Raji (cell line): ENCODE data around the gene IL1RN.

Experiments used
- POLR2A ChIP-seq: IDR thresholded peaks from 2 replicates; pipeline ENCODE4 v1.6.1; 2011; ENCODE audit warnings: low read depth, low read length, control low read depth; ENCODE audit not compliant: insufficient read depth

IL1RN gene, protein sequence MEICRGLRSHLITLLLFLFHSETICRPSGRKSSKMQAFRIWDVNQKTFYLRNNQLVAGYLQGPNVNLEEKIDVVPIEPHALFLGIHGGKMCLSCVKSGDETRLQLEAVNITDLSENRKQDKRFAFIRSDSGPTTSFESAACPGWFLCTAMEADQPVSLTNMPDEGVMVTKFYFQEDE

DNA sequence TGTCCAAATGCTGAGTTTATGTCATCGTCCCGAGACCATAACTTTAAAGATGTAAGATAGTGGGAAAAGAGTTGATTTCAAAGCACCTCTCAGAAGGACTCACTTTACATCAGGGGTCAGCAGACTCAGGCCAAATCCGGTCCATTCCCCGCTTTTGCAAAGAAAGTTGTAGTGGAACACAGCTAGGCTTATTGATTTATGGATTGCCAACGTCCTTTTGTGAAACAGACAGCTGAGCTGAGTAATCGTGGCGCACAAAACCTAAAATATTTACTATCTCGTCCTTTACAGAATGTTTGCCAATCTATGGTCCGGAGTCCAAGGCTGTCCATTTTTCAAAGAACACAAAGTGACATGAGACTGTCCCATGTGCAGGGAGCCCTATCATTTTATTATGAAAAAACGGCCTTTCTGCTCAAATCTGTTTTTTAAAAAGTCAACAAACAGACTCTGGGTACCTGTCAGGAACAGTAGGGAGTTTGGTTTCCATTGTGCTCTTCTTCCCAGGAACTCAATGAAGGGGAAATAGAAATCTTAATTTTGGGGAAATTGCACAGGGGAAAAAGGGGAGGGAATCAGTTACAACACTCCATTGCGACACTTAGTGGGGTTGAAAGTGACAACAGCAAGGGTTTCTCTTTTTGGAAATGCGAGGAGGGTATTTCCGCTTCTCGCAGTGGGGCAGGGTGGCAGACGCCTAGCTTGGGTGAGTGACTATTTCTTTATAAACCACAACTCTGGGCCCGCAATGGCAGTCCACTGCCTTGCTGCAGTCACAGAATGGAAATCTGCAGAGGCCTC lies at the start of gene IL1RN:
IL1RN (plus strand) TSS at position 754 of the 801 bp plus-strand sequence; CDS start at position 781, 27 bp downstream.
- TF ChIP-seq POLR2A = no peak

DNA sequence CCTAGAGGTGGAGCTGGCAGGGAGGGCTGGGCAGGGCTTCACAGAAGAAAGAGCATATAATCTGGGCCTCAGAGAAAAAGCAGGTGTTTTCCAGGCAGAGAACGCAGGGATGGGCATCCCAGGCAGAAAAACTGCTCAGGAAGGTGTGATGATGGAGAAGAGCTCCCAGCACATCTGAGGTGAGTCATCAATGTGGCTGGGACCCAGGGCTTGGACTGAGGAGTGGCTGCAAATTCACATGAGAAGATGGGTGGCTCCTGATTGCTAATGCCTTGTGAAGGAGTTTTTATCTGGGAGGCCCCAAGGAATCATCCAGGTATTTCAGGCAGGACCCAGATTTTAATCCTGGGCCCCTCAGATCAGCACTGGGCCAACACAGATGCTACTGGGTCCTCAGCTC lies 49.5 kb upstream of the IL1RN start:
- TF ChIP-seq POLR2A = no peak

DNA sequence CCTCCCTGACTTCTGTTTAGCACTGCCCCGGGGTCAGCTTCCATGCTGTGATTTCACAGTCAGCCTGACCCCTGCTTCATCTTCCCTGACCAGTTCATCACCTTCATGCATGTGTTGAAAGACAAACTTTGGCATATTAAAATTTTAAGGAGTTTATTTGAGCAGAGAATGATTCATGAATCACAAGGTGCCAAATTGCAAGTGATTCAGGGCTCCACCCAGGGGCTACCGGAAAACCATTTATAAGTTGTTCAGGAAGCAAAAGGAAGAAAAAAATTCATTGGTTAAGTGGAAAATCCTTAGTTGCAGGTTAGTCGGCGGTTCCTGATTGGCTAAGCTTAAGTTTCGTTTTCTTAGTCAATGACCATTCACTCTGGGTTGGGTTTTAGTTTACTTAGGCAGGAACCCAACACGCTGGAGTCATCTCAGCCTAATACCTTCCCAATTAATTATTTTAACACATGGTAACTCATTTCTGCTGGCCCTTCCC lies 49.0 kb upstream of the IL1RN start:
- TF ChIP-seq POLR2A = no peak

DNA sequence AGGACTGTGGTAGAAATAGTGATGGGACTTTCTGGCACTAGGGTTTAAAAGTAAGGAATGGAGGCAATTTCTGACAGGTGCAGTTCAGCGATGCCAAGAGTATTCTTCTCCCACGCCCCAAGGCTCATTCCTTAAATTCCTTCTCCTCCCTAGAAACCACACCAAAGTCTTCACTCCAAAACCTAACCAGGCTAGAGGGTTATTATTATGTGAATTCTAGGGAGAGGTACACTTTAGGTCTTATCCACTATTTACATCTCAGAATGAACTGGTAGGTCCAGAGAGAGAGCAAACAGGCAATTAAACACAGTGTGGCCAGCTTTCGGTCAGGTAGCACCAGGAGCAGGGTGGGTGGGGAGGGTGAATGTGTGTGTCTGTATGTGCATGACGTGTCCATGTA lies 48.3 kb upstream of the IL1RN start:
- TF ChIP-seq POLR2A = no peak

DNA sequence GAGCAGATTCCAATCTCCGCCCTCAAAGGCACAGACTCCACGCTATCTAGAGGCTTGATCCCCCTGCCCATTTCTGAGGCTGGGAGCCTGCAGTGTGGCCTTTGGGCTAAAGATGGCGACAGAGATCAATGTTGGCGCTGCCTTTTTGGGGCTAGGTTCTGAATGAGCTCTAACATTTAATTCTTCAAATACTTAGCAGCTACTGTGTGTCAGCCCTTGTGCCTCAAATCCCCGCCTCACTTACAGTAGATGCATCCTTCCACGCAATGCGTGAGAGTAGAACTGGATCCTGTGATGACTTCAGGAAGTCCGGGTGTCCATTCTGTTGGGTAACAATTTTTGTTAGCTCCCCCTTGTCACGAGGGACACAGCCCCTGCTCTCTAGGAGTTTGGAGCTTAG lies 47.3 kb upstream of the IL1RN start:
- no peak for TF ChIP-seq POLR2A

DNA sequence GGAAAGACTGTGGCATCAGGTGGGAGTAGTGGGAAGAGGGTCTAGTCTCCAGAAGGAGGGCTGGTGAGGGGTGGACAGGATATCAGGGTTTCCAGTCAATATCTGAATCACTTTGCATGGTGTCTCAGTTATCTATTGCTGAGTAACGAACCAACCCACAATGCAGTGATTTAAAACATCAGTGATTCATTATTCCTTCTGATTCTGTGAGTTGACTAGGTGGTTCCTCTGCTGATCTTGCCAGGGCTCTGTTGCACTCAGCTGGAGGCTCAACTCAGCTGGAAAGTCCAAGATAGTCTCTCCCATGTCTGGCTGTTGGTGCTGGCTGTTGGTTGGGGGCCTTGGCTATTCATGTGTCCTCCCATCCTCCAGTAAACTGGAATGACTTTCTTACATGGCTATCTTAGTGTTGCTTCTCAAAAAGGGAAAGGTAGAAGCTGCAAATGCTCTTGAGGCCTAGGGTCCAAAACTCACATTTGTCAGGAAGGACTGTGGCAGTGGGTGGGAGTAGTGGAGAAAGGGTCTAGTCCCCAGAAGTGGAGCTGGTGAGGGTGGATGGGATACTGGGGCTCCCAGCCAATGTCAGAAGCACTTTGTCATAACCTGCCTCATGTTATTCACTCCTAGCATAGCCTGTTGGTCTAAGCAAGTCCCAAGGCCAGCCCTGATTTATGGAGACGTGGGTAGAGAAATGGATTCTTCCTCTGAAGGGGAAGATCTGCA lies 45.7 kb upstream of the IL1RN start:
- no peak for TF ChIP-seq POLR2A

DNA sequence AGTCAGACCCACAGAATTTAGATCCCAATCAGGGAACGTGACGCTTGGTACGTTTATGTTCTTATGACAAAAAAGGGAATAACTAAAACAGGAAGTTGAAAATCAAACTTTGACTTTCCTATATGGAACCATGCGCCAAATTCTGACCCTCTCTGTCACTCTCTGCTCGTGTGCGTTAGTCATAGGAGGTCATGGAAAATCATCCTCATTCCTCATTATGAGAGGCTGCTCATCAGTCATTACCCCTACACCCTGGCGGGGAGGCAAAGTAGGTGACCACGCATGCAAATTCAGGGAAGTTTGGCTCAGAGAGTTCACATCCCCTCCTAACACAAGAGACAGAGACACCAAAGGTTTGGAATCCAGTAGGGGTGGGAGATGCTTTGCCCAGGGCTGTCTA lies 44.1 kb upstream of the IL1RN start:
- no peak for TF ChIP-seq POLR2A

DNA sequence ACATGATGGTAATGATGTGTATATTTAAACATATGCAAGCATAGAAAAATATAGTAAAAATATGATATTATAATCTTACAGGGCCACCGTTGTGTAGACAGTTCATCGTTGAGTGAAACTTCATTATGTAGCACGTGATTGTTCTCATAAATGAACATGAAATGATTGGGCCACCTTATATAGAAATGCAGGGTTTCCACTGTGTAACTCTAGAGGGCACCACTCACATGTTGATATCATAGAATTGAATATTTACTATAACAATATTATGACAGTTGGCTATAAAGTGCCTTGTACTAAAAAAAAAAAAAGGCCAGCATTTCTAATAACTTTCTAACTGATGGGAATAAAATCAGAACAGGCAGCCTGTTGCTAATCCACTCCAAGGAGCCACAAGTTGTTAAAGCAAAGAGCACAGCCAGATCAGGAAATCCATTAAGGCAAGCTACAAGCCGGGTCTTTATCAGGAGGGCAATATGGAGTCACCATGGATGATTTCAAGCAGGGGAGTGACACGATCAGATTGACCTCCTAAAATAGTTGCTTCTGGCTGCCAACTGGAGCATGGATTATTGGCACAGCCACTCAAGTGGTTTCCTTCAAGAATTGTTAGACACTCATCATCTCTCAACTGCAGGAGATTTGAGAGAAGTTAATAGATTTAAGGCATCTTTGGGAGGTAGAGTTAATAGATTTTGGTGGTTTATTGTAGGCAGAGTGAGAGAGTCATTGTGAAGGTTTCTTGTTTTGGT lies 43.0 kb upstream of the IL1RN start:
- no peak for TF ChIP-seq POLR2A

DNA sequence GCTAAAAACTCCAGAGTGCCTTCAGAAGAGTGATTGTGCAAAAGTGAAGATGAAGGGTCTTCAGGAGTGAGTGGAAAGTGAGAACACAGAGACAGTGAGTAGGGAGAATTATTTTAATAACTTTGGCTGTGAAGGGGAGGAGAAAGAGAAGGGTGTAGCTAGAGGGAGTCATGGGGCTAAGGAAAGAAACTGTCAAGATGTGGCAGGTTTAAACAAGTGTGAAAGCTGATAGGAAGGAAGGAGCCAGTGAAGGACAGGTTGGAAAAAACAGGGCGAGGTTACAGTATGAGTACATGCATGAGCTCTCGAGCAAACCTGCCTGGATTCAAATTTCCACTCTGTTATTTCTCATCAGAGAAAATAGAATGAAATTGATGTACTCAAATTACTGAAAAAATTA lies 41.9 kb upstream of the IL1RN start:
- no peak for TF ChIP-seq POLR2A

DNA sequence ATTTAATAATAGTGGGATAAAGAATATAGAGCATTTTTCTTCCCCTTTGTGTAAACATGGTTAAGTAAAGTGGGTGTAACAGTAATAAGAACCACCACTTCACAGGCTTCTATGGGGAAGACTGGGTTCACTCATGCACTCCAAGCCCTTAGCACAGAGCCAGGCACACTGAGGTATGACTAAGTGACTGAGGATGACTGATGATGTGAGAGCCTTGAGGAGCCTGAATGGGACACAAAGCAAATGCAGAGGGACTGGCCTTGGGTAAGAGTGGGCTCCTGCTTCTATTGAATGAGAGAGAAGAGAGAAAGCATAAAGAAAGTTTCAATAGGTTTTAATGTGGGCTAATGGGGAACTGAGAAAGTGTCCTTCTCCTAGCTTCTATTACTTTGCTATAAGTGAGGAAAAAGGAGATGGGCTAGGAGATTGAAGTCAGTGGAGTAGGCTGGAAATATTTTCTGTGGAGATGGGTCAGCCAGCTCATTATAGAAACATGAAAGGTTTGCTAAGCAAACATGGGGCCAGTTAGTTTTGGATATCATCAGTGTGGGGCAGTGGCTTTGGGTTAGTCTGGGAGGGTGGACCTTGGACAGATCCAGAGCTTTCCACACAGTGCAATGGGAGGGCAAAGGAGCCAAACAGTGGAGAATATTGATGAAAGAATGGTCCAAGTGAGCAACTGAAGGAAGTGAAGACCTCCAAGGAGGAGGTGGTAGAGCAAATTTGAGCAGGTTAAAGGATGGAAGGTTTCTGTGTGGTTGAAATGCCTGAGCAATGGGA lies 39.0 kb upstream of the IL1RN start:
- TF ChIP-seq POLR2A = no peak

DNA sequence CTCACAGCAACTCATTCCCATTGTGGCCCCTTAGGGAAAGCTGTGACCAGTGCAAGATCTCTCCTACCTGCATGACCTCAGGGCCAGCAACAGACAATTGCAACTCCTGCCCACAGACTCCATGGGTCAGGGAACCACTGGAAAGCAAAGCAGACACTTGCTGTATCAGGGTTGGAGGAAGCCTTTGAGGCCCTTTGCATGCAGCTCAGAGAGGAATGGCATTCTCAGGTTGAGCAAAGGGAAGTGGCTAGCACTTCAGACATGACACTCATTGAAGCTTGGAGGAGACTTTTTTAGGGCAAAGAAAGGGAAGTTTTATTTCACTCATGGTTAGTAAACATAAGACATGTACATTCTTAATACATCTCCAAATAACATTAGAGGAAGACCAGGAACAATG lies 37.5 kb upstream of the IL1RN start:
- no peak for TF ChIP-seq POLR2A

DNA sequence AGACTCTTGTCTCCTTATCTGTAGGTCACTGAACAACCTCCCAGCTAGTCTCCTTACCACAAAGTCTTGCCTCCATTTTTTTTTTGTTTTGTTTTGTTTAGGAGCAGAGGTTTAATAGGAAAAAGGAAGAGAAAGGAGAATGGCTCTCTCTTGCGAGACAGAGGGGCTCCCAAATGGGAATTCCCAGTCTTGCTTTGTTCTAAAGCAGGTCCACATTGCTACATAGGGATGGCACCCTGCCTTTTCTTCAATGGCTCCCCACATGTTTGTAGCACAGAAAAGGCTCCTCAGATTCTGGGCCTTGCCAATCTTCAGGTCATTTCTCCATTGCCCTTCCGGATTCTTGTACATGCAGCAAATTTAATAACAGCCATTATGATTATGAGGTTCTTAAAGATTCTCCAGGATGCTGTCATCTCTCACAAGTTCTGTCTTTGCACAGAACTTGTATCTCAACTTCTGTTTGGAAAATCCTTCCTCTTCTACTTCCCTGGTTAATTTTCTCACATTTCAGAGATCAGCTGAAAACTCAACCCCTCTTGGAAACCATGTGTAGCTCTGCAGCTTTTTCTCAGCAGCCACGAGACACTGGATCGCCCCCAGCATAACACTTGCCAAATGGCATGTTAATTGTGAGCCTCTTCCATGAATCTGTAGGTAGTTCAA lies 36.0 kb upstream of the IL1RN start:
- TF ChIP-seq POLR2A = no peak

DNA sequence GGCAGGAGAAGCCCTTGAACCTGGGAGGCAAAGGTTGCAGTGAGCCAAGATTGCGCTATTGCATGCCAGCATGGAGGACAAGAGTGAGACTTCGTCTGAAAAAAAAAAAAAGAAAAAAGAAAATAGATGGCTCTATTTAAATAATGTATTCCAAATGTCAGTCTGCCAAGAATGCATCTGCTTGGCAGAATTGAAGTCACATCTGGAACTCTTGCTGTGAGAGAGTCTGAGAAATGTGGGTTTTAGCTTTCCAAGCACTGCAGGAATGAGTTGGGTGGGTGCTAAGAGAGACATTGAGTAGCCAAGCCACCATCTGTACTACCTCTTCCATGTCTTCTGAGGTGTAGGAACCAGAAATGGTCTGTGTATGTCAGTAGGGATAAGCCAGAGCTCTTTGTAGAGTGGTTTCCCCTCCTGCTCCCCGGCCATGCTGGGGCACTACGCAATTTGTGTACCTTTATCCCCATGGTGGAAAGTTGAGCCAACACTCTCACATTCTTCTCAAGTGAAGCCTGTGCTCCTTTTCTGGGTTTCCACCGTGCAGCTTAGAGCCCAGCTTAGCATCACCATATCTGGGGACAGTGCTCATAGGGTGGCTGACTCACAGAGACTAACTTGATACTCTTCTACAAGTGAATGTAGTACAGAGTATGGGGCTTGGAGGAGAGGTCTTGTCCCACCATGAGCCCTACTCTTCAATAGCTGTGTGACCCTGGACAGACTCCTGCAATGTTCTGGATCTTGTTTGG lies 34.4 kb upstream of the IL1RN start:
- no peak for TF ChIP-seq POLR2A
